Osteocyte (in vitro differentiated cells): ENCODE results near the gene CACNA1F. TPM values are rescaled to one million over a fixed set of nuclear protein-coding genes. Genes with fewer than 3 reads are reported as not detected.

Experiments used
- DNase-seq: peaks from one replicate; pipeline ENCODE4 v3.0.0; 2021; ENCODE audit warnings: mixed read lengths; ENCODE audit not compliant: unreplicated experiment; ENCODE audit errors: extremely low spot score
- H3K27ac Mint-ChIP-seq: one replicate; pipeline ENCODE4 v1.8.0; 2021; ENCODE audit warnings: mild to moderate bottlenecking, mixed read lengths; ENCODE audit not compliant: unreplicated experiment
- H3K27me3 Mint-ChIP-seq: one replicate; pipeline ENCODE4 v1.8.0; 2021; ENCODE audit warnings: mixed read lengths; ENCODE audit not compliant: unreplicated experiment
- H3K36me3 Mint-ChIP-seq: one replicate; pipeline ENCODE4 v1.8.0; 2021; ENCODE audit warnings: mixed read lengths; ENCODE audit not compliant: unreplicated experiment
- H3K4me1 Mint-ChIP-seq: one replicate; pipeline ENCODE4 v1.8.0; 2021; ENCODE audit warnings: mixed read lengths; ENCODE audit not compliant: unreplicated experiment
- H3K4me3 Mint-ChIP-seq: one replicate; pipeline ENCODE4 v1.8.0; 2021; ENCODE audit warnings: mild to moderate bottlenecking, moderate library complexity, mixed read lengths; ENCODE audit not compliant: unreplicated experiment
- H3K9me3 Mint-ChIP-seq: one replicate; pipeline ENCODE4 v1.8.0; 2021; ENCODE audit warnings: mixed read lengths; ENCODE audit not compliant: unreplicated experiment
- CTCF ChIP-seq: fragments of 200-600 bp; sonication (generic); IDR thresholded peaks from 2 replicates; pipeline ENCODE4 v1.5.0; 2021; ENCODE audit warnings: antibody characterized with exemption, mild to moderate bottlenecking, moderate library complexity
- total RNA-seq: library from RNA; stranded (reverse); gene quantifications from 2 replicates; pipeline ENCODE4 v1.2.1, GENCODE V29; 2021

CACNA1F gene
- total RNA-seq, 1 donor from 2014 or later = not detected

GRCh38 chrX:49203536-49203935 is 29.6 kb downstream of the CACNA1F start:
- no peak overlapping the region for H3K4me3 Mint-ChIP-seq

GRCh38 chrX:49202022-49202421 is 31.1 kb downstream of the CACNA1F start:
- no peak for DNase-seq
- H3K4me1 Mint-ChIP-seq = peaks cover 7% of the 10 kb centered on the region
- no peaks in the 10 kb centered on the region for H3K27me3 Mint-ChIP-seq
- no peak overlapping the region for H3K27ac Mint-ChIP-seq
- H3K9me3 Mint-ChIP-seq = peaks cover 5% of the 10 kb centered on the region
- no peaks in the 10 kb centered on the region for H3K36me3 Mint-ChIP-seq
- H3K4me3 Mint-ChIP-seq = peak overlapping the region; percentile 14
- no peak for TF ChIP-seq CTCF

More at GRCh38 chrX:49203536-49203935, 29.6 kb downstream of the CACNA1F start:
- no peaks in the 10 kb centered on the region for H3K9me3 Mint-ChIP-seq
- H3K27ac Mint-ChIP-seq = no peak overlapping the region
- H3K27me3 Mint-ChIP-seq = no peaks in the 10 kb centered on the region
- no peak for TF ChIP-seq CTCF
- H3K4me1 Mint-ChIP-seq = peaks cover 7% of the 10 kb centered on the region
- H3K36me3 Mint-ChIP-seq = no peaks in the 10 kb centered on the region
- no peak for DNase-seq

GRCh38 chrX:49199906-49200771 is 33.0 kb downstream of the CACNA1F start, which contains the start of gene SYP:
Gene SYP (minus strand): TSS chrX:49200193. CDS start chrX:49200186, 7 bp downstream.
- peaks cover 9% of the 10 kb centered on the region for H3K9me3 Mint-ChIP-seq
- DNase-seq = peak; percentile 96
- peak within 1 kb of the TSS; percentile 58 for H3K4me3 Mint-ChIP-seq
- no peaks in the 10 kb centered on the region for H3K36me3 Mint-ChIP-seq
- H3K27ac Mint-ChIP-seq = peak within 1 kb of the TSS; percentile 56
- H3K4me1 Mint-ChIP-seq = peaks cover 7% of the 10 kb centered on the region
- no peaks in the 10 kb centered on the region for H3K27me3 Mint-ChIP-seq
- no peak for TF ChIP-seq CTCF

- no peaks in the 10 kb centered on the region for H3K36me3 Mint-ChIP-seq
- H3K4me3 Mint-ChIP-seq = no peak overlapping the region
- H3K4me1 Mint-ChIP-seq = peaks cover 7% of the 10 kb centered on the region
- DNase-seq = no peak
- peaks cover 10% of the 10 kb centered on the region for H3K9me3 Mint-ChIP-seq
- H3K27ac Mint-ChIP-seq = no peak overlapping the region
- H3K27me3 Mint-ChIP-seq = no peaks in the 10 kb centered on the region
- no peak for TF ChIP-seq CTCF
Observed at GRCh38 chrX:49199315-49199595, 33.9 kb downstream of the CACNA1F start.

GRCh38 chrX:49198540-49199314 is 34.4 kb downstream of the CACNA1F start:
- Mint-ChIP-seq H3K36me3 (no peaks in the 10 kb centered on the region), H3K4me1 (peaks cover 7% of the 10 kb centered on the region), H3K27ac (no peak overlapping the region), H3K4me3 (no peak overlapping the region), H3K27me3 (no peaks in the 10 kb centered on the region), H3K9me3 (peaks cover 10% of the 10 kb centered on the region)
- TF ChIP-seq CTCF = no peak
- no peak for DNase-seq
